HFF-Myc (cell line): ENCODE results near the gene RGS2.

Experiments used
- DNase-seq: peaks from one replicate; pipeline ENCODE4 v3.0.0-alpha.2; 2011; ENCODE audit warnings: low read depth; ENCODE audit errors: extremely low read depth
- H3K4me3 ChIP-seq: replicated peaks from 2 replicates; pipeline ENCODE4 v1.5.1; 2011; ENCODE audit warnings: low read depth, mild to moderate bottlenecking, control low read depth, low read length
- CTCF ChIP-seq: IDR thresholded peaks from 2 replicates; pipeline ENCODE4 v1.5.1; 2012; ENCODE audit warnings: mild to moderate bottlenecking, low read depth, low read length, control low read depth; ENCODE audit errors: missing control alignments

Gene RGS2

GRCh38 chr1:192776998-192777397 is 31.8 kb upstream of the RGS2 start:
- no peak for TF ChIP-seq CTCF

GRCh38 chr1:192783791-192784190 is 25.0 kb upstream of the RGS2 start:
- no peak overlapping the region for H3K4me3 ChIP-seq
- DNase-seq, result no peak
- TF ChIP-seq CTCF, result no peak

More at GRCh38 chr1:192776998-192777397, 31.8 kb upstream of the RGS2 start:
- no peak for DNase-seq
- no peak overlapping the region for H3K4me3 ChIP-seq

- no peak for TF ChIP-seq CTCF
- DNase-seq, result no peak
- no peak overlapping the region for H3K4me3 ChIP-seq
These were observed 24.4 kb upstream of the RGS2 start for GRCh38 chr1:192784397-192784796.

GRCh38 chr1:192786576-192786975 is 22.3 kb upstream of the RGS2 start:
- H3K4me3 ChIP-seq, result no peak overlapping the region
- no peak for DNase-seq
- TF ChIP-seq CTCF, result no peak

GRCh38 chr1:192787914-192788585 is 20.8 kb upstream of the RGS2 start:
- TF ChIP-seq CTCF, result no peak
- no peak overlapping the region for H3K4me3 ChIP-seq
- DNase-seq, result no peak

GRCh38 chr1:192789871-192790270 is 19.0 kb upstream of the RGS2 start:
- no peak for TF ChIP-seq CTCF

GRCh38 chr1:192792628-192793027 is 16.2 kb upstream of the RGS2 start:
- TF ChIP-seq CTCF, result no peak
- H3K4me3 ChIP-seq, result no peak overlapping the region
- no peak for DNase-seq

More at GRCh38 chr1:192789871-192790270, 19.0 kb upstream of the RGS2 start:
- no peak overlapping the region for H3K4me3 ChIP-seq
- no peak for DNase-seq
